ENCODE data around the gene TLE7.

TLE7 gene

GRCh38 chr16:71442051-71442440 is at the start of gene TLE7:
TSS of gene TLE7 (minus strand) at chr16:71442054. CDS start at chr16:71433324, 8,730 bp downstream.
- TF ChIP-seq CTCF (IDR thresholded peaks at IDR 0.05; ENCODE audit: low read depth, low read length): no peak
- no peak for DNase-seq (ENCODE audit: low read depth)
- no peak within 1 kb of the TSS for H3K4me3 ChIP-seq (ENCODE audit: low read depth, low read length)

- no peak overlapping the region for H3K4me3 ChIP-seq (ENCODE audit: low read depth, low read length)
- no peak for DNase-seq (ENCODE audit: low read depth)
- TF ChIP-seq POLR2A (IDR thresholded peaks at IDR 0.05; ENCODE audit: extremely low read depth, insufficient read length) (no peak), MAX (IDR thresholded peaks at IDR 0.05; ENCODE audit: low read depth, low read length) (no peak), CTCF (IDR thresholded peaks at IDR 0.05; ENCODE audit: low read depth, low read length) (no peak), MYC (IDR thresholded peaks at IDR 0.05; ENCODE audit: low read depth, low read length) (no peak)
Measured at GRCh38 chr16:71491054-71491453, 49.2 kb upstream of the TLE7 start.

GRCh38 chr16:71490361-71490760 is 48.5 kb upstream of the TLE7 start:
- no peak for TF ChIP-seq CTCF (IDR thresholded peaks at IDR 0.05; ENCODE audit: low read depth, low read length)
- TF ChIP-seq POLR2A (IDR thresholded peaks at IDR 0.05; ENCODE audit: extremely low read depth, insufficient read length): no peak
- no peak for TF ChIP-seq MAX (IDR thresholded peaks at IDR 0.05; ENCODE audit: low read depth, low read length)
- TF ChIP-seq MYC (IDR thresholded peaks at IDR 0.05; ENCODE audit: low read depth, low read length): no peak
- H3K4me3 ChIP-seq (ENCODE audit: low read depth, low read length): no peak overlapping the region
- DNase-seq (ENCODE audit: low read depth): no peak

GRCh38 chr16:71489122-71489521 is 47.3 kb upstream of the TLE7 start, which contains the start of gene ZNF19:
TSS of gene ZNF19 (minus strand) at chr16:71489324. CDS start at chr16:71482114, 7,210 bp downstream.
- no peak for TF ChIP-seq POLR2A (IDR thresholded peaks at IDR 0.05; ENCODE audit: extremely low read depth, insufficient read length)
- no peak for TF ChIP-seq MYC (IDR thresholded peaks at IDR 0.05; ENCODE audit: low read depth, low read length)
- TF ChIP-seq CTCF (IDR thresholded peaks at IDR 0.05; ENCODE audit: low read depth, low read length): no peak
- no peak for TF ChIP-seq MAX (IDR thresholded peaks at IDR 0.05; ENCODE audit: low read depth, low read length)
- DNase-seq (ENCODE audit: low read depth): no peak
- H3K4me3 ChIP-seq (ENCODE audit: low read depth, low read length): no peak within 1 kb of the TSS

GRCh38 chr16:71484006-71484893 is 42.4 kb upstream of the TLE7 start:
- H3K4me3 ChIP-seq (ENCODE audit: low read depth, low read length): peak overlapping the region; percentile 79
- TF ChIP-seq POLR2A (IDR thresholded peaks at IDR 0.05; ENCODE audit: extremely low read depth, insufficient read length) (no peak), MYC (IDR thresholded peaks at IDR 0.05; ENCODE audit: low read depth, low read length) (no peak), MAX (IDR thresholded peaks at IDR 0.05; ENCODE audit: low read depth, low read length) (peak; percentile 12; the same call in 1 of the 2 replicates), CTCF (IDR thresholded peaks at IDR 0.05; ENCODE audit: low read depth, low read length) (no peak)
- DNase-seq (ENCODE audit: low read depth): peak; percentile 88
